GM21447 (cell line): ENCODE data around the gene PRAMEF20.

Source experiments
- ATAC-seq: cut with Tn5 transposase; IDR thresholded peaks from one replicate; pipeline ENCODE4 v1.9.1; 2021; ENCODE audit not compliant: unreplicated experiment

Gene PRAMEF20

DNA sequence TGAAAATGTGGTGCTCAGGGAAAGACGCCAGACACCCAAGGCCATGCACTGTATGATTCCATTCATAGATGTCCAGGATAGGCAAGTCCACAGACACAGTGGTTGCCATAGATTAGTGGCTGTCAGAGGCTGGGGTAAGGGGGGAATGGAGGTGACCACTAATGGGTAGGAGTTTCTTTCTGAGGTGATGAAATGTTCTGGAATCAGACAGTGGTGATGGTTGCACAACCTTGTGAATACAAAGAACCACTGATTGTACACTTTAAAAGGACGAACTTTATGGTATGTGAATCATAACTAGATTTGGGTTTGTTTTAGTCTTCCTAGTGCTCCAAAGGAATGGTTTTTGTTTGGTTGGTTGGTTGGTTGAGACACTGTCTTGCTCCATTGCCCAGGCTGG, 51.7 kb downstream of the PRAMEF20 start:
- ATAC-seq: no peak

- no peak for ATAC-seq
Observed at GRCh38 chr1:13462682-13463081, 52.4 kb downstream of the PRAMEF20 start.

DNA sequence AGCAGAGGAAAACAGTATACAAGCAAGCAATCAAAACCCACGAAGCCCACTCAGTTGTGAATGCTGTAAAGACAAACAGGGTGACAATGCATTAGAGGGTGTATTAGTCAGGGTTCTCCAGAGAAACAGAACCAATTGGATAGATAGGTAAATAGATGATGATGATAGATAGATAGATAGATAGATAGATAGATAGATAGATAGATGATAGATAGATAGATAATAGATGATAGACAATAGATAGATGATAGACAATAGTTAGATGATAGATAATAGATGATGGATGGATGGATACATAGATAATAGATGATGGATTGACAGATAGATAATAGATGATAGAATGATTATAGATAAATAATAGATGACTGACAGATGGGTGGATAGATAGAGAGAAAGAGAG, 55.3 kb downstream of the PRAMEF20 start:
- no peak for ATAC-seq

- ATAC-seq: no peak
Observed at GRCh38 chr1:13469343-13469742, 59.1 kb downstream of the PRAMEF20 start.
